Measurements from ENCODE around the gene RAI1.

DNA sequence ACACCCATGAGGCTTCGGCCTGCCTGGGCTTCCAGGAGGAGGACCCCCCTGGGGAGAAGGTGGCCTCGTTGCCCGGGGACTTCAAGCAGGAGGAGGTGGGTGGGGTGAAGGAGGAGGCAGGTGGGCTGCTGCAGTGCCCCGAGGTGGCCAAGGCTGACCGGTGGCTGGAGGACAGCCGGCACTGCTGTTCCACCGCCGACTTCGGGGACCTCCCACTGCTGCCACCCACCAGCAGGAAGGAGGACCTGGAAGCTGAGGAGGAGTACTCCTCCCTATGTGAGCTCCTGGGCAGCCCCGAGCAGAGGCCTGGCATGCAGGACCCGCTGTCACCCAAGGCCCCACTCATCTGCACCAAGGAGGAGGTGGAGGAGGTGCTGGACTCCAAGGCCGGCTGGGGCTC is 114.0 kb downstream of the RAI1 start:
- TF ChIP-seq, protein P1, sequence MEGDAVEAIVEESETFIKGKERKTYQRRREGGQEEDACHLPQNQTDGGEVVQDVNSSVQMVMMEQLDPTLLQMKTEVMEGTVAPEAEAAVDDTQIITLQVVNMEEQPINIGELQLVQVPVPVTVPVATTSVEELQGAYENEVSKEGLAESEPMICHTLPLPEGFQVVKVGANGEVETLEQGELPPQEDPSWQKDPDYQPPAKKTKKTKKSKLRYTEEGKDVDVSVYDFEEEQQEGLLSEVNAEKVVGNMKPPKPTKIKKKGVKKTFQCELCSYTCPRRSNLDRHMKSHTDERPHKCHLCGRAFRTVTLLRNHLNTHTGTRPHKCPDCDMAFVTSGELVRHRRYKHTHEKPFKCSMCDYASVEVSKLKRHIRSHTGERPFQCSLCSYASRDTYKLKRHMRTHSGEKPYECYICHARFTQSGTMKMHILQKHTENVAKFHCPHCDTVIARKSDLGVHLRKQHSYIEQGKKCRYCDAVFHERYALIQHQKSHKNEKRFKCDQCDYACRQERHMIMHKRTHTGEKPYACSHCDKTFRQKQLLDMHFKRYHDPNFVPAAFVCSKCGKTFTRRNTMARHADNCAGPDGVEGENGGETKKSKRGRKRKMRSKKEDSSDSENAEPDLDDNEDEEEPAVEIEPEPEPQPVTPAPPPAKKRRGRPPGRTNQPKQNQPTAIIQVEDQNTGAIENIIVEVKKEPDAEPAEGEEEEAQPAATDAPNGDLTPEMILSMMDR (conservative IDR thresholded peaks at IDR 0.05; ENCODE audit: low read depth in 2 of 2): no peak
- TF ChIP-seq POLR2AphosphoS5 (IDR thresholded peaks at IDR 0.05; ENCODE audit: low read depth) (no peak), EZH2 (IDR thresholded peaks at IDR 0.05; ENCODE audit: low read depth, unreplicated experiment) (no peak), EZH2phosphoT487 (IDR thresholded peaks at IDR 0.05; ENCODE audit: unreplicated experiment) (no peak), JUNB (IDR thresholded peaks at IDR 0.05; ENCODE audit: unreplicated experiment) (no peak), CREB1 (CRISPR knock-in tag; IDR thresholded peaks at IDR 0.05; ENCODE audit: low read depth) (no peak), ZNF114 (CRISPR knock-in tag; IDR thresholded peaks at IDR 0.05) (no peak), ZNF331 (CRISPR knock-in tag; IDR thresholded peaks at IDR 0.05; ENCODE audit: low read depth) (no peak), STAT1 (IDR thresholded peaks at IDR 0.05; ENCODE audit: unreplicated experiment) (no peak), ZNF462 (CRISPR knock-in tag; IDR thresholded peaks at IDR 0.05) (no peak), NANOG (IDR thresholded peaks at IDR 0.05; ENCODE audit: borderline replicate concordance) (no peak)
- TF ChIP-seq, protein P2, sequence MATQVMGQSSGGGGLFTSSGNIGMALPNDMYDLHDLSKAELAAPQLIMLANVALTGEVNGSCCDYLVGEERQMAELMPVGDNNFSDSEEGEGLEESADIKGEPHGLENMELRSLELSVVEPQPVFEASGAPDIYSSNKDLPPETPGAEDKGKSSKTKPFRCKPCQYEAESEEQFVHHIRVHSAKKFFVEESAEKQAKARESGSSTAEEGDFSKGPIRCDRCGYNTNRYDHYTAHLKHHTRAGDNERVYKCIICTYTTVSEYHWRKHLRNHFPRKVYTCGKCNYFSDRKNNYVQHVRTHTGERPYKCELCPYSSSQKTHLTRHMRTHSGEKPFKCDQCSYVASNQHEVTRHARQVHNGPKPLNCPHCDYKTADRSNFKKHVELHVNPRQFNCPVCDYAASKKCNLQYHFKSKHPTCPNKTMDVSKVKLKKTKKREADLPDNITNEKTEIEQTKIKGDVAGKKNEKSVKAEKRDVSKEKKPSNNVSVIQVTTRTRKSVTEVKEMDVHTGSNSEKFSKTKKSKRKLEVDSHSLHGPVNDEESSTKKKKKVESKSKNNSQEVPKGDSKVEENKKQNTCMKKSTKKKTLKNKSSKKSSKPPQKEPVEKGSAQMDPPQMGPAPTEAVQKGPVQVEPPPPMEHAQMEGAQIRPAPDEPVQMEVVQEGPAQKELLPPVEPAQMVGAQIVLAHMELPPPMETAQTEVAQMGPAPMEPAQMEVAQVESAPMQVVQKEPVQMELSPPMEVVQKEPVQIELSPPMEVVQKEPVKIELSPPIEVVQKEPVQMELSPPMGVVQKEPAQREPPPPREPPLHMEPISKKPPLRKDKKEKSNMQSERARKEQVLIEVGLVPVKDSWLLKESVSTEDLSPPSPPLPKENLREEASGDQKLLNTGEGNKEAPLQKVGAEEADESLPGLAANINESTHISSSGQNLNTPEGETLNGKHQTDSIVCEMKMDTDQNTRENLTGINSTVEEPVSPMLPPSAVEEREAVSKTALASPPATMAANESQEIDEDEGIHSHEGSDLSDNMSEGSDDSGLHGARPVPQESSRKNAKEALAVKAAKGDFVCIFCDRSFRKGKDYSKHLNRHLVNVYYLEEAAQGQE (IDR thresholded peaks at IDR 0.05; ENCODE audit: unreplicated experiment): no peak
- TF ChIP-seq, protein P3, sequence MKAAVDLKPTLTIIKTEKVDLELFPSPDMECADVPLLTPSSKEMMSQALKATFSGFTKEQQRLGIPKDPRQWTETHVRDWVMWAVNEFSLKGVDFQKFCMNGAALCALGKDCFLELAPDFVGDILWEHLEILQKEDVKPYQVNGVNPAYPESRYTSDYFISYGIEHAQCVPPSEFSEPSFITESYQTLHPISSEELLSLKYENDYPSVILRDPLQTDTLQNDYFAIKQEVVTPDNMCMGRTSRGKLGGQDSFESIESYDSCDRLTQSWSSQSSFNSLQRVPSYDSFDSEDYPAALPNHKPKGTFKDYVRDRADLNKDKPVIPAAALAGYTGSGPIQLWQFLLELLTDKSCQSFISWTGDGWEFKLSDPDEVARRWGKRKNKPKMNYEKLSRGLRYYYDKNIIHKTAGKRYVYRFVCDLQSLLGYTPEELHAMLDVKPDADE (IDR thresholded peaks at IDR 0.05): no peak

Data from GM23338 (cell line).